ENCODE measurements around the gene PTCD1.

DNA sequence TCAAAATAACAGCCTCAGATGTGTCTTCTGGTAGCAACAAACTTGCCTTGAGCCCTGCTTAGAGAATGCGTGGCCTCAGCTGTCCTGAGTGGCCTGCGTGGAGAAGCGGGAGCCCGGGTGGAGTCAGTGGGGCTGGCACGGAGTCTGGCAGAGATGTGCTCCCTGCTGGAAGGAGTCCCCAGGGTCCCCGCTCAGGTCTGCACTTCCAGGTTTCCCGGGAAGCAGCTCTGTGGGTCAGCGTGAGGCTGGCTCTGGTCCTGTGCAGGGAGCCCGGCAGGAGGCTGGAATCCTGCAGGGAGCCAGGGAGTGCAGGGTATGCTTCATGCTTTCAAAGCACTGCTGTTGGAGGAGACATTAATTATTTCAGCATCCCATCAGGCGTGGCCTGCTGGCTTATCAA is 10.3 kb upstream of the PTCD1 start:
- TF ChIP-seq, protein P1, sequence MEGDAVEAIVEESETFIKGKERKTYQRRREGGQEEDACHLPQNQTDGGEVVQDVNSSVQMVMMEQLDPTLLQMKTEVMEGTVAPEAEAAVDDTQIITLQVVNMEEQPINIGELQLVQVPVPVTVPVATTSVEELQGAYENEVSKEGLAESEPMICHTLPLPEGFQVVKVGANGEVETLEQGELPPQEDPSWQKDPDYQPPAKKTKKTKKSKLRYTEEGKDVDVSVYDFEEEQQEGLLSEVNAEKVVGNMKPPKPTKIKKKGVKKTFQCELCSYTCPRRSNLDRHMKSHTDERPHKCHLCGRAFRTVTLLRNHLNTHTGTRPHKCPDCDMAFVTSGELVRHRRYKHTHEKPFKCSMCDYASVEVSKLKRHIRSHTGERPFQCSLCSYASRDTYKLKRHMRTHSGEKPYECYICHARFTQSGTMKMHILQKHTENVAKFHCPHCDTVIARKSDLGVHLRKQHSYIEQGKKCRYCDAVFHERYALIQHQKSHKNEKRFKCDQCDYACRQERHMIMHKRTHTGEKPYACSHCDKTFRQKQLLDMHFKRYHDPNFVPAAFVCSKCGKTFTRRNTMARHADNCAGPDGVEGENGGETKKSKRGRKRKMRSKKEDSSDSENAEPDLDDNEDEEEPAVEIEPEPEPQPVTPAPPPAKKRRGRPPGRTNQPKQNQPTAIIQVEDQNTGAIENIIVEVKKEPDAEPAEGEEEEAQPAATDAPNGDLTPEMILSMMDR (IDR thresholded peaks at IDR 0.05): no peak
- TF ChIP-seq EP300 (IDR thresholded peaks at IDR 0.05): no peak
- no peak for TF ChIP-seq POLR2A (IDR thresholded peaks at IDR 0.05)

All from ovary (tissue), 3 donors.